Measurements from ENCODE around the gene SPON2.

SPON2 gene

DNA sequence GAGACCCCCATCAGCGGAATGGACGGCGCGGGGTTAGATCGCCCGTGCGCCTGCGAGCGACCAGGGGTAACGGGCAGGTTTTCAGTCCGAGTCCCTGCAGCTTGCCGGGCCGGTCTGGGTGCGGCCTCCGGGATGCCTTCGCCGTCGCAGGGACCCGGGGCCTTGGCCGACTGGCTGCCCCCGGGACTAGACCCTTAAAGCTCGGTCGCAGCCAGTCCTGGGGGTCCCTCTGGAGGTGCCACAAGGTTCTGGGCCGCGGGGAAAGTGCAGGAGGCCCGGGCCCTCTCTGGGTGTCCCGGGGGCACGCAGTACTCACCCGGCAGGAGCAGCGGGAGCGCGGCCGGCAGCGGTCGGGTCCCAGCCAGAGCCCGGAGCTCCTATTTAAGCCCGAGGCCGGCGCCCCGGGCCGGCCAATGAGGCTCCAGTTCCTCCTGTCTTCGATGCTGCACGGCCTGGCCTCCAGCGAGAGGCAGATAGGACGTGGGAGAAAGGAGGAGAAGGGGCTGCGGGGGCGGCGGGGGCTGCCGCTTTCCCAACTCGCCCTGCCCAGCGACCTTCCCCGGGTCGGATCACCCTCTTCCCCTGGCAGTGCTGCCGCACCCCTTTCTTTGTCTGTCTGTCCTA, at the start of gene SPON2:
TSS of gene SPON2 (minus strand) at position 356 of the 624 bp plus-strand sequence.
- DNase-seq = peak; percentile 57

- DNase-seq = no peak
These were observed 48.9 kb upstream of the SPON2 start for GRCh38 chr4:1221155-1221870.

GRCh38 chr4:1220566-1220965, 48.2 kb upstream of the SPON2 start:
- no peak for DNase-seq

GRCh38 chr4:1219566-1219950, 47.2 kb upstream of the SPON2 start:
- no peak for DNase-seq

DNA sequence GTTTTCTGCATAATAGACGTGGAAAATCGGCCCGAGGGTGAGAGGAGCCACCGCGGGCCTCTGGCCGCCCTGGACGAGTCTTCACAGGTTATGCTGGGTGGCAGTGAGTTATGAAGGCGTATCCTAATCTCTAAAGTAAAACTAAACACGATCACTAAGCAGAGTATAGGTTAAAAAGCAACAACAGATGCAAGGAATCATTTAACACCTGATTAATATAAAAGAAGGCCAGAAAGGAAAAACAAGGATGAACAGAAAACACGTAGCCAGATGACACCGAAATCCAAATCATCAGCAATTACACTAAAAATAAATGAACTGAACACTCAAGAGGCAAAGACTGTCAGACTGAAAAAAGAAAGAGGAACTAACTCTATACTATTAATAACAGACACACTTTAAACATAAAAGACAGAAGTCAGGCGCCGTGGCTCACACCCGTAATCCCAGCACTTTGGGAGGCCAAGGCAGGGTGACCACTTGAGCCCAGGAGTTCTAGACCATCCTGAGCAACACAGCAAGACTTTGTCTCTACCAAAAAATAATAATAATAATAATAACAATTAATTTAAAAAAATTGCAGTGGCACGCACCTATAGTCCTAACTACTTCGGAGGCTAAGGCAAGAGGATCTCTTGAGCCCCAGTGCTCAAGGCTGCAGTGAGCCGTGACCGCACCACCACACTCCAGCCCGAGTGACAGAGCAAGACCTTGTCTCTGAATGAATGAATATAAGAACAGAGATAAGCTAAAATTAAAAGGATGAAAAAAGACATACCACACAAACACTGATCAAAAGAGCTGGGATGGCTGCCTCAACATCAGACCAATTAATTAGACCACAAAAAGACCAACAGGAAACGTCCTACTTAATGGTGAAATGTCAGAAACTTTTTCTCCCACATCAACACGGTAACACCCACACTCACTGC, 46.5 kb upstream of the SPON2 start:
- DNase-seq = no peak

- DNase-seq = no peak
These were observed 45.0 kb upstream of the SPON2 start for GRCh38 chr4:1217366-1217765.

DNA sequence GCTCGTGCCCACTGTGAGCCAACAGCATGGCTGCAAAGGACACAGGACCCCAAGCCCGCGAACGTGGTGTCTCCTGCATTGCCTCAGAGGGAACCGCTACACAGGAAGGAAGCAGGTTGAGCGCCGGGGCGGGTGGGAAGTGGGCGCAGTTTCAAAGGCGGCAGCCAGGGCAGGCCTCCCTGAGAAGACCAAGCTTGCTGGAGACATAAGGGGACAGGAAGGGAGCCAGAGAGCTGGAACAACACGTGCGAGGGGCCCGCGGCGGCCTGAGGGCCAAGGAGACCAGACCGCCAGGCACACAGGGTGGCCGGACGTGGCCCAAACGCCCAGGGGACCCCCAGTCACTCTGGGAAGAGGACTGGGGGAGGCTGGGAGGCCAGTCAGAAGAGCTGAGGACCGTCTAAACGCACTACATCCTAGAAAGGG, 44.5 kb upstream of the SPON2 start:
- DNase-seq = no peak

DNA sequence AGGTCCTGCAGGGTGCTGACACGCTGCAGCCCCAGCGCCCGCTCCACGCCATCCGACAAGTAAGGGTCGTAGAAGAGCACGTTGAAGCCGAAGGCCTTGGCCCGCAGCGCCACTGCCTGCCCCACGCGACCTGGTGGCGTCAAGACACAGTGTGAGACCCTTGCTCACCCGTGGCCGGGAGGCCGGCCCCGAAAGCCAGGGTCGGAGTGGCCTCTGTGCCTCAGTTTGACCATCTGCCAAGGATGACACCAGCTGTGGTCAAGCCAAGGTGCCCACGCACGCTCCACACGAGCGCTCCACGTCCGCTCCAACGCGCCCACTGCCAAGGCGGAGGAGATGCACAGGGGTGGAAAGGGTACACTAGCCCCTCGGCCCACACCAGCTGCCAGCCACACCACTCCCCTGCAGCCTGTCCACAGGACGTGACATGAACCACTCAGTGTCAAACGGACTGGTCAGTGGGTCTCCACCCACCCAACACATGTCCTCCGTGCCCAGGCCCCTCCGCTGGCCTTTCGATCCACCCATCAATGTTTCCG, 43.8 kb upstream of the SPON2 start:
- no peak for DNase-seq

- DNase-seq = no peak
These were observed 43.0 kb upstream of the SPON2 start for GRCh38 chr4:1215141-1216075.

- no peak for DNase-seq
These were observed 42.0 kb upstream of the SPON2 start for GRCh38 chr4:1214101-1215095.

DNA sequence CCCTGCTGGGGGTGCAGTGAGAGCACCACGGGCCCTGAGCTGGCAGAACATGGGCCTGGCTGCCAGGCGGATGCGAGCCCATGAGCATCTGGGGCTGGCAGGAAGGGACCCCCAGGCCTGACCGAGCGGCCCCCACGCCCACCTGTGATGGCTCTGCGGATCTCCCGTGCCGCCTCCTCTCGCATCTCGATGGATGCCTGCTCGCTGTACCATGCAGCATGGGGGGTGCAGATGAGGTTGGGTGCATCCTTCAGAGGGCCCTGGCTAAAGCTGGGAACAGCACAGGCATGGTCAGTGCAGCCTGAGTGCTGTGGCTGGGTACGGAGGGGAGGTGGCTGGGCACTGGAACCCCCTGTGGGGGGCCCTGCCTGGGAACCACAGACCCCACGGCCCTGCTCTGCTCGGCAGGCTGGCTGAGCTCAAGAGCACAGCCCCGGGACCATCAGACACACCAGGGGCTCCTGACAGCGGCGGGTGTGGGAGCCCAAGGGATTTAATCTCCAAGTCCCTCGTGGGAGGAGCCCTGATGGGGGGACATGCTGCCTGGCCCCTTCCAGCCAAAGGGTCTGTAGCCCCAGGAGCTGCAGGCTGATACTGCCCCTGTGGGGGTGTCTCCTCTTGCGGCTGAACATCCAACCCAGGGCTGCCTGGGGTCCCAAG, 41.1 kb upstream of the SPON2 start:
- no peak for DNase-seq

GRCh38 chr4:1212546-1213335, 40.4 kb upstream of the SPON2 start:
- no peak for DNase-seq

GRCh38 chr4:1211891-1212545, 39.6 kb upstream of the SPON2 start:
- DNase-seq = no peak

- DNase-seq = no peak
These were observed 39.0 kb upstream of the SPON2 start for GRCh38 chr4:1211371-1211770.

DNA sequence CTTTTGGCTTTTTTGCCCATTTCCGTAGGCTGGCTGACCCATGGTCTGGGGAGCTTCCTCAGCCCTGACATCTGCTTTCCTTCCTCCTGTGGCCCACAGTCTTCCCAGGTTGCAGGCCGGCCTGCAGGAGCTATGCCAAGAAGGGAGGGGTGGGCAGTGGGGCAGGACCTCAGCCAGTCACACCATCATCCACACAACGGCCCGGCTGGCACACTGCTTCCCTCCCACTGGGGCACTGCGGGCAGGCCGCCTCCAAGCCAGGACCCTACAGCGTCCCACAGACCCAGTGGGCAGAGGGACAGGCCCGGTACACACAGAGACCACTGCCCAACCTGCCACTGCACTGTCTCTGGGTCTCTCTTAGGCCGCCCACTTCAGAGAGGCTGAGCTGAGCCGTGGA, 38.6 kb upstream of the SPON2 start:
- DNase-seq = no peak

DNA sequence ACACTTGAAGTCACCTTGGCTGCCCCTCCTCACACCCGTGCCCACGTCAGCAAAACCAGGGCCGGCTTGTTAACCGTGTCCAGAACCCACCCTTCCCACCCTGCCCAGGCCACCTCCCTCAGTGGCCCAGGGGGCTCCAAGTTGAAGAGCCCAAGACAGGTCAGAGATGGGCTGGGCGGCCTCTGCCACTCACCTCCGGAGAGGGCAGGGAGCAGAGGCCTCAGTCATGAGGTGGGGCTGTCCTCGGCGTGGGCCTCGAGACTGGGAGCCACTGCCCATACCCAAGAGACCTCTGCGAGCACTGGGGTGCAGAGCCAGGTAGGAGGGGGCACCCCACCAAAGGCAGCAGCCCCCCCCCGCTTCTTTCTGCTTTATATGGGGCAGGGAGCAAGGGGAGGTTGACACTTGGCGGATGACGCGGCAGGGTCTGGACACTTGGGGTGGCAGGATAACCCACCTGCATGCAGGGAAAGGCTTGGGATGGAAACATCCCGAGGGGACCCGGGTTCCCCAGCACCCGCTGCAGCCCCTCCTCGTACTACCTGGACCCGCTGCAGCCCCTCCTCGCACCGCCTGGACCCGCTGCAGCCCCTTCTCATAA, 38.0 kb upstream of the SPON2 start:
- no peak for DNase-seq

DNA sequence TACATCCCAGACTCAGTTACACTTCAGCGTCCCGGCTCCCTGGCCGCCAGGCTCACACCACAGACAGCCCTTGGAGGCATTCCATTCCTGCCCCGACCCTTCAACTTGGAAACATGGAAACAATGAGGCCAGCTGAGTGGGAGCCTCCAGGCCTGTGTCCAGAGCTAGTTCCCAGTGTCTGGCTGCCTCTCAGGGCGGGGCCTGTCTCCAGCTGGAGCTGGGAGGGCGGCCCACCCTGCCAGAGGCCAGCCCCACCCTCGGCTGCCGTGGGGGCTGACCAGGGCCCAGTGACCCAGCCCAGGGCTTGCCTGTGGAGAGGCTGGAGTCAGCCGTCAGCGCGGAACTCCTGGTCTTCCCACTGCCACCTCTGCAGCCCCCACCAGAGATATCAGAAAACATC, 37.4 kb upstream of the SPON2 start:
- no peak for DNase-seq

DNA sequence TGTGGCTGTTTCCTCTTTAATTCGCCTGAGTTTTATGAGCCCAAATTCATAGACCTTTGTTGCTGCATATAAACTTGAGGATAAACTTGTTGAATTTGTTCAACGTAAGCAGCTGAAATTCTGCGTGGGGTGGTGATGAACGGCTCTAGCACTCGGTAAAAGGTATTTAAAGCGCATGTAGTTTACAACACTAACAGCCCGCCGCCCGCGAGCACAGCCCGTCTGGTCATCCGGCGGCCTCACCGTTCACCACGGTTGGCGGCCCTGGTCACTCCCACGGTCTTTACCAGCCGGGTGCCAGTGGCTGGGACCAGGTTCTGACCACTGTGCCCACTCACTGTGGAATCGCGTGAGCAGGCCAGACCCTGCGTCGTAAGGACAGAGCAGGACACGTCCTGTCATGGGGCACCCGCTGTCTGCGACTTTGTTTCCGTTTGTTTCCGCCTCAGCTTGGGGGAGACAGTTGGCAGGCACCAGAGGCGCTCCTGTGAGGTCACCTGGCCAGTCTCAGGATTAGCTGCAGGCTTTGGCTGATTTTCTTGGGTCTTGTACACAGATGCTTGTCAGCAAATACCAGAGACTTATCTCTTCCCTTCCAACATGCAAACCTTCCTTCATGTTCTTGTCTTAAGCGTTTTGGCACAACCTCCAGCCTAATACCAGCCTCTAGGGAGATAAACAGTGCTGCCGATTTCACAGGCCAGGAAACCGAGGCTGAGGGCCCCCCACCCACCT, 36.8 kb upstream of the SPON2 start:
- no peak for DNase-seq
